ENCODE results near the gene CEP120.
"Not testable (repeated sequence)": the region's sequence is repeated elsewhere in the genome, so short reads cannot be mapped to it uniquely, and the experiment has no call there.

CEP120 gene

DNA sequence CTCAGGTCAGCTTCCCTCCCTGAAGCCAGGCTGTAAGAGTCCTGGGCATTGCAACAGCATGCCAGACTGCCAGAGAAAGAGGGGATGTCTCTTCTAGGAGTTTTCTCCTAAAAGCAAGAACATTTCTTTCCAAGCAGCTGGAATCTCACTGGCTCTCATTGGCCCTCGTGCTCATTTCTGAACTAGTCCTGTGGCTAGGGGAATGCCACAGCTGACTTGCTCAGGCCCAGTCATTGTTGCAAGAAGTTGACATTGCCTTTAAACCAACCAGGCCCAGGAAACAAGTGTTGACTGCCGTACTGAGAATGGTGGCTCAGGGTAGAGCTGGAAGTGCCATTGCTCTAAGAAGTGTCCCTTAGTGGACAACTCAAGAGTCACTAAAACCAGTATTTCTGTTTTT is 15.0 kb upstream of the CEP120 start:
- DNase-seq, result no peak

GRCh38 chr5:123436201-123436600 is 13.0 kb upstream of the CEP120 start:
- DNase-seq, result no peak

DNA sequence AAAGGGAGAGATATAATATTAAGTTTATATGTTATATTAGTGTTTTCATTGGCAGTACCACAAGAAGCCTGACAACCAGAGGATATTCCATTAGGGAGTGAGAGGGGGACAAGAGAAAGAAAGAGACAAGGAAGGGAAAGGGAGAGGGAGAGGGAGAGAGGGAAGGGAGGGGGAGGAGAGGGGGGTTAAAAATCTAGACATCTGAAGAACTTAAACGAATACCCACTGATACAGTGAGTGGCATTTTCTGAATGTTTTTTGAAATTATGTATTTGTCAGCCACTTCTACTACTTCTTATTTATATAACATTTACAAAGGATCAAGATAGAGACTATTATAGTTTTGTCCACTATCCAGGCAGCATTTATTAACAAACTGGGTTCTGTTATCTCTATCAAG is 11.6 kb upstream of the CEP120 start:
- no peak for DNase-seq

DNA sequence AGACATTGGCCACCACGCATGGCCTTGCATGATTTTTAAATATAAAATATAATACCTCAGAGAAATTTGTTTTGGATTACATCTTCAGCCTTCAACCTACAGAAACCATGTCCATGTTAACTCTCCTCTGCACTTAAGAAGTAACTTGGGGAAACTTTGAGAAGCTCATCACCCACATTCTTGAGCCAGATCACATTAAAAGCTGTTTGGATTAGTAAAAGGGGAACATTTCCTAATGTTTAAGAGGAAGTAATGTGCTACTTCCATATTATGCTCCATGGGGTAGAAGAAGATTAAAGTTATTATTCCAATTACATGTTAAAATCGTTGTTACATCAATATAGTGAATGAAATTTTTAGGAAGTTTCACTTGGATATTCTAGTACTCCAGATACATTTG is 10.4 kb upstream of the CEP120 start:
- DNase-seq, result no peak

DNA sequence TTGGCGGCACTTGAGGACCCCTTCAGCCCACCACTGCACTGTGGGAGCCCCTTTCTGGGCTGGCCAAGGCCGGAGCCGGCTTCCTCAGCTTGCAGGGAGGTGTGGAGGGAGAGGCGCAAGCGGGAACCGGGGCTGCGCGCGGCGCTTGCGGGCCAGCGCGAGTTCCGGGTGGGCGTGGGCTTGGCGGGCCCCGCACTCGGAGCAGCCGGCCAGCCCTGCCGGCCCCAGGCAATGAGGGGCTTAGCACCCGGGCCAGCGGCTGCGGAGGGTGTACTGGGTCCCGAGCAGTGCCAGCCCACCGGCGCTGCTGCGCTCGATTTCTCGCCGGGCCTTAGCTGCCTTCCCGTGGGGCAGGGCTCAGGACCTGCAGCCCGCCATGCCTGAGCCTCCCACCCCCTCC is 7.2 kb upstream of the CEP120 start:
- DNase-seq, result not testable (repeated sequence)

- DNase-seq, result peak; percentile 23 to 48
Measured at GRCh38 chr5:123429993-123430392, 6.8 kb upstream of the CEP120 start.

GRCh38 chr5:123429221-123429954 is 6.2 kb upstream of the CEP120 start:
- DNase-seq, result no peak

GRCh38 chr5:123428521-123429220 is 5.5 kb upstream of the CEP120 start:
- no peak for DNase-seq

- DNase-seq, result no peak
Measured at GRCh38 chr5:123427281-123427680, 4.1 kb upstream of the CEP120 start.

GRCh38 chr5:123425431-123425830 is 2.2 kb upstream of the CEP120 start:
- DNase-seq, result no peak

- peak in 1 of 2 experiments; percentile 34 for DNase-seq
Measured at GRCh38 chr5:123422433-123423277, 548 bp downstream of the CEP120 start.

GRCh38 chr5:123421773-123422172 is 1.4 kb downstream of the CEP120 start:
- DNase-seq, result no peak

DNA sequence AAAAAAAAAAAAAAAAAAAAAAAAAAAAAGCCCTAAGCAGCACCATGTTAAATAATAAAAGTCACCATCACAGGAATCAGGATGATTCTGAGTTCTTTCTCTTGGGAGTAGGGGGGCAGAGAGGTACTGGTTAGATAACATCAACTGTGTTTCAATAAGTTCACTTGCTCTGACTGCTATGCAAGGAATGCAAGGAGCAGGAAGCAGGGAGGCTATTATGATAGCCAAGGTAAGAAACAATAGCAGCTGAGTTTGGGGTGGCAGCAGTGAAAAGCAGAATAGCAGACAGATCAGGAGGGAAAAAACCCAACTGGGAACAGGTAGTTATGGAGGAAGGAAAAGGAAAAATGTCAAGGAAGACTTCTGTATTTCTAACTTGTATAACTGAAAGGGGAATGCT is 8.2 kb downstream of the CEP120 start:
- DNase-seq, result no peak

DNA sequence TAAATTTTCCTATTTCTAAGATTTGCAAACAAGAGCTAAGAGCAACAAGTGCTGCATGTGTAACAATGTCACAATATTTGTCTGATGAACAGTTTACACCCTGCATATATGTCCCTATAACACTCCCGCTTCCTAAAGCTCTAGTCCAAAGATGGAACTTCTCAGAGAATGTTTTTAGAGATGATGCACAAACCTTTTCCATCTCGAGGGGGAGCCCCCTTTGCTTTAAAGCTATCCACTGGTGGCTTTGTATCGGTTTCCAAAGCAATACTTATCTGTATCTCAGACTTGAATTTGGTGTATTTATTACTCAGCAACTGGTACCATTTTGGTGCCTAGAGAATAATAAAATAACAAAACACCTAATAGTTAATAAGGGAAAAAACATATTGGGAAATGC is 11.0 kb downstream of the CEP120 start:
- DNase-seq, result no peak

DNA sequence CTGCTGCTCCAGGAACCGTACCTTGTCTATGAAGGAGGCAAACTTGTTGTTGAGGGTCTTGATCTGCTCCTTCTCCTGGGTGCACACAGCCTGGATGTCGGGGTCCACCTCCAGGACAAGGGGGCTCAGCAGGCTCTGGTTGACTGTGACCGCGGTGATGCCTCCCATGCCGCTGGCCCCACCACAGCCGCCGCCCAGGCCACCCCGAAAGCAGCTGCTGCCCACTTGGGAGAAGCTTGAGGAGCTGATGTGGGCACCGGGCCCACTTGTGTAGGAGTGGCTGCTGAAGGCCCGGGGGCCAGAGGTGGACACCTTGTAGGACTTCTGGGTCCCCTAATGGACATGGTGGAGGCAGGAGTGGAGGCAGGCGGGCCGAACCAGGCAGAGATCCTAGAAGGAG is 21.2 kb downstream of the CEP120 start:
- DNase-seq, result not testable (repeated sequence)

- no peak for DNase-seq
Measured at GRCh38 chr5:123401320-123401719, 21.9 kb downstream of the CEP120 start.

- not testable (repeated sequence) for DNase-seq
Measured at GRCh38 chr5:123400870-123401291, 22.3 kb downstream of the CEP120 start.

GRCh38 chr5:123398058-123398733 is 25.0 kb downstream of the CEP120 start:
- DNase-seq, result no peak

GRCh38 chr5:123397538-123397937 is 25.7 kb downstream of the CEP120 start:
- DNase-seq, result no peak

DNA sequence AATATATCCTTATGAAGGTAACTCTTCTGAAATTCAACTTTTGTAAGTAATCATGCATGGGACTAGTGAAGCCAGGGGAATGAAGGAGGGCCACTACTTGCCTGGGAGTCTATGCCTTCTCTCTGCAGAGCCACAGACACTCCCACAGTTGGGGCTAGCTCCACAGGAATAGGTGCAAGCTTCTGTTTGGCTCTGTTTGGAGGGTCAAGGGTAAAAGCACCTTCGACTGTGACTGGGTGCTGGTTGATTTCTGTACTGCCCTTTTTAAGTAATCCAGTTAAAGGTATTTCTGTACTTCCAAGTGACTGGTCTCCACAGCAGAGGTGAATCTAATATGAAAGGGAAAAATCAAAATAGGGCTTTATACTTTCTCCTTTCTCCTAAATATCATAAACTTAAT is 32.2 kb downstream of the CEP120 start:
- DNase-seq, result no peak

DNA sequence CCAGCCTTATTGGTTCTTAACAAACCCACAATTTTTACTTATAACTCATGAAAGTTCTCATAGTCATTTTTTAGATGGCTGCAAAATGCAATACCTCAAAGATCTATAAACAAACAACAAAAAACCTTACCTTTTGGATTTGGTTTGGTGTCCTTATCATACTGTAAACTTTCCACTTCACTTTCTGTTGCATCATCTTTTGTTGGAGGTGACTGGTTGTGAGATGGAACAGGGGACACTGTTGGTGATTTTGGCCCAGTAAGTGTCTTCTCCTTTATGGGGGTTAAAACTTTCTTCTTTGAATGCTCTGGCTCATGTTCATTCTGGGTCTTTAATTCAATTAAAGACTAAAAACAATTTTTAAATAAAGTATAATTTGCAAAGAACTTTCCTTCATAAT is 33.4 kb downstream of the CEP120 start:
- no peak for DNase-seq

DNA sequence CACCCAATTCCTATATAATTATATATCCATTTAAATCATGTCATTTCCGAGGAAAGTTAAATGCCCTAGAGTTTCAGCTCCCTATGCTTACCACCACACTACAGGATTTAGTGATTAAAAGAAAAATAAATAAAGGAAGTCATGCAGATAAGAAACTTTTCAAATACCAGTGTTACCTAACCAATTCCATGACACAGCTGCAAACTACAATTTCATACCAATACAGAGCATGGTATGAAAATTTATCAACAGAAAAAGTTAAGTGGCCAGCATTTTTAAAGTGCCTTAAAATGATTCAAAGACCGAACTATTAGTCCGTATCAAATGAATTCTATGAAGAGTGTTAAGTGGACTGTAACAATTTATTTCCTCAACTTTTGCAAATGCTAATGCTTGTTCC is 35.9 kb downstream of the CEP120 start:
- no peak for DNase-seq

- DNase-seq, result no peak
Measured at GRCh38 chr5:123382252-123382651, 41.0 kb downstream of the CEP120 start.

All from NCI-H526 (cell line).